ENCODE results near the gene MN1. TPM values are rescaled to one million over a fixed set of nuclear protein-coding genes. Genes with fewer than 3 reads are reported as not detected.

Gene MN1
- polyA plus RNA-seq, 2 of the 4 experiments (the other 2 are of a cell fraction), result 0.59 to 2.4 TPM

DNA sequence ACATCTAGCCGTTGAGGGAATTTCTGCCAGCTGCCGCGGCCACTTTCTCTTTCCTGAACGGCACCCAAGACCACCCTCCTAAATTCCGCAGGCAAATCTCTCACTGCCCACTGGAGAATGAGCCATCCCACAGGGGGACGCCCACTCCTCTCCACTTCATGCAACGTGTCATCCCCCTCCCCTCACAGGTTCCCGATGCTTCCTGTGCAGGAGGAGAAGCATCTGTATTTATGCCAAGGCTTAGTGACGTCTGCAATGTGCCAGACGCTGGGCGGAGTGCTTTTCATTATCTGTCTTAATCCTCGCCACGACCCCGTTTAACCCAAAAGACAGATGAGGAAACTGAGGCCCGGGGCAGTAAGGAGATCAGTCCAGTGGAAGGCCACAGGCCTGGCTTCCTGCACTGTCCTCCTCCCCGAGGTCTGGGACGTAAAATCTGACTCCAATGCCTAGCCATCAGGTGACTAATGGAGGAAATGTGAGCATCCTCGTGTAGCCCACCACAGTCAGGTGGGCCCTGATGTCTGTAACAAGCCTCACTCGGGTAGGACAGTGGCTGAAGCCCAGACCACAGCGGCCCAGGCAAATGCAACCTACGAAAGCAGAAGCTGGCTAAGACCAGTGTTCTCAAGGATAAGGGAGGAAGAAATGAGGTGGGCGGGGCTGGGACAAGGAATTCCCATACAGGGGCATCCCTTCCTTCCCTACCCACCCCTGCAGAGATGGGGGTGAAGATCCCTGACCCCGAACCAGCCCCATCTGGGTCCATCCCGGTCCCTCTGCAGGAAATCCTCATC, 23.1 kb downstream of the MN1 start:
- Histone ChIP-seq H3K27ac (no peak overlapping the region), H3K4me1 (no peaks in the 10 kb centered on the region), H3K4me3 (no peak overlapping the region), H3K9me3 (no peaks in the 10 kb centered on the region), H3K4me2 (no peak overlapping the region)
- ATAC-seq, result no peak
- no peak for FAIRE-seq
- TF ChIP-seq, protein P1, sequence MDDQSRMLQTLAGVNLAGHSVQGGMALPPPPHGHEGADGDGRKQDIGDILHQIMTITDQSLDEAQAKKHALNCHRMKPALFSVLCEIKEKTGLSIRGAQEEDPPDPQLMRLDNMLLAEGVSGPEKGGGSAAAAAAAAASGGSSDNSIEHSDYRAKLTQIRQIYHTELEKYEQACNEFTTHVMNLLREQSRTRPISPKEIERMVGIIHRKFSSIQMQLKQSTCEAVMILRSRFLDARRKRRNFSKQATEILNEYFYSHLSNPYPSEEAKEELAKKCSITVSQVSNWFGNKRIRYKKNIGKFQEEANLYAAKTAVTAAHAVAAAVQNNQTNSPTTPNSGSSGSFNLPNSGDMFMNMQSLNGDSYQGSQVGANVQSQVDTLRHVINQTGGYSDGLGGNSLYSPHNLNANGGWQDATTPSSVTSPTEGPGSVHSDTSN (IDR thresholded peaks at IDR 0.05), result no peak
- TF ChIP-seq KDM5A (IDR thresholded peaks at IDR 0.05), result no peak
- TF ChIP-seq ESRRA (IDR thresholded peaks at IDR 0.05; ENCODE audit: borderline replicate concordance, low read length), result no peak
- no peak for TF ChIP-seq NFE2L2 (conservative IDR thresholded peaks at IDR 0.05; ENCODE audit: low read length)
- no peak for TF ChIP-seq EHF (CRISPR knock-in tag; IDR thresholded peaks at IDR 0.05)
- TF ChIP-seq SREBF2 (IDR thresholded peaks at IDR 0.05), result no peak
- no peak for TF ChIP-seq HOXB13 (CRISPR knock-in tag; IDR thresholded peaks at IDR 0.05; ENCODE audit: low read depth)
- TF ChIP-seq RCOR1 (IDR thresholded peaks at IDR 0.05; ENCODE audit: low read depth, low read length), result no peak
- TF ChIP-seq ZC3H11A (IDR thresholded peaks at IDR 0.05), result no peak
- TF ChIP-seq FOSB (CRISPR knock-in tag; IDR thresholded peaks at IDR 0.05), result no peak
- no peak for TF ChIP-seq RNF2 (IDR thresholded peaks at IDR 0.05; ENCODE audit: borderline replicate concordance, low read depth)
- no peak for TF ChIP-seq GATA3 (IDR thresholded peaks at IDR 0.05; ENCODE audit: borderline replicate concordance)
- no peak for TF ChIP-seq JUN (IDR thresholded peaks at IDR 0.05)
- TF ChIP-seq CHD4 (IDR thresholded peaks at IDR 0.05; ENCODE audit: borderline replicate concordance), result no peak
- TF ChIP-seq HDAC2 (IDR thresholded peaks at IDR 0.05), result no peak
- TF ChIP-seq, protein P2, sequence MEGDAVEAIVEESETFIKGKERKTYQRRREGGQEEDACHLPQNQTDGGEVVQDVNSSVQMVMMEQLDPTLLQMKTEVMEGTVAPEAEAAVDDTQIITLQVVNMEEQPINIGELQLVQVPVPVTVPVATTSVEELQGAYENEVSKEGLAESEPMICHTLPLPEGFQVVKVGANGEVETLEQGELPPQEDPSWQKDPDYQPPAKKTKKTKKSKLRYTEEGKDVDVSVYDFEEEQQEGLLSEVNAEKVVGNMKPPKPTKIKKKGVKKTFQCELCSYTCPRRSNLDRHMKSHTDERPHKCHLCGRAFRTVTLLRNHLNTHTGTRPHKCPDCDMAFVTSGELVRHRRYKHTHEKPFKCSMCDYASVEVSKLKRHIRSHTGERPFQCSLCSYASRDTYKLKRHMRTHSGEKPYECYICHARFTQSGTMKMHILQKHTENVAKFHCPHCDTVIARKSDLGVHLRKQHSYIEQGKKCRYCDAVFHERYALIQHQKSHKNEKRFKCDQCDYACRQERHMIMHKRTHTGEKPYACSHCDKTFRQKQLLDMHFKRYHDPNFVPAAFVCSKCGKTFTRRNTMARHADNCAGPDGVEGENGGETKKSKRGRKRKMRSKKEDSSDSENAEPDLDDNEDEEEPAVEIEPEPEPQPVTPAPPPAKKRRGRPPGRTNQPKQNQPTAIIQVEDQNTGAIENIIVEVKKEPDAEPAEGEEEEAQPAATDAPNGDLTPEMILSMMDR (IDR thresholded peaks at IDR 0.05), result no peak
- TF ChIP-seq POLR2A (IDR thresholded peaks at IDR 0.05; ENCODE audit: low read length), result no peak
- no peak for TF ChIP-seq MYC (IDR thresholded peaks at IDR 0.05; ENCODE audit: borderline replicate concordance, low read length)
- POLR2A ChIA-PET, result no interaction called here
- CTCF ChIA-PET, result interaction anchor here (0.6 to 1.4 kb wide), 3 partner anchors 18 to 1334 kb away, joined by 3 read pairs; no protein-coding TSS in a partner anchor
- DNase-seq (ENCODE audit: low read depth in 1 of 2, low spot score in 1 of 2), result no peak
- WGBS (ENCODE audit: missing lambda C conversion rate), result 76% methylated on average over 21 of the region's 24 CpGs

DNA sequence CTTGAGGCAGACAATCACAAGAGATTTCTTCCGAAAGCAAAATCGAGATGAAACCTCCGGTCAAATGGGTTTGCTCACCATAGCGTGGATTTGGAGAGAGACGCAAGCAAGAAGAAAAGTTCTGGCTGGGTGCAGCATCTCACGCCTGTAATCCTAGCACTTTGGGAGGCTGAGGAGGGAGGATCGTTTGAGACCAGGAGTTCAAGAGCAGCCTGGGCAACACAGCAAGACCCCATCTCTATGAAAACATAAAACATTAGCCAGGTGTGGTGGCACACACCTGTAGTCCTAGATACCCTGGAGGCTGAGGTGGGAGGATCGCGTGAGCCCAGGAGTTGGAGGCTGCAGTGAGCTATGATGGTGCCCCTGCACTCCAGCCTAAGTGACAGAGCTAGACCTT, 24.4 kb downstream of the MN1 start:
- DNase-seq (ENCODE audit: low read depth in 1 of 2, low spot score in 1 of 2), result no peak
- Histone ChIP-seq H3K4me2 (no peak overlapping the region), H3K9me3 (no peaks in the 10 kb centered on the region), H3K4me3 (no peak overlapping the region), H3K27ac (no peak overlapping the region), H3K4me1 (no peaks in the 10 kb centered on the region)
- WGBS (ENCODE audit: missing lambda C conversion rate), result 82% methylated on average over 7 of the region's 9 CpGs
- ChIA-PET POLR2A (no interaction called here), CTCF (no interaction called here)
- FAIRE-seq, result no peak
- TF ChIP-seq, protein P3, sequence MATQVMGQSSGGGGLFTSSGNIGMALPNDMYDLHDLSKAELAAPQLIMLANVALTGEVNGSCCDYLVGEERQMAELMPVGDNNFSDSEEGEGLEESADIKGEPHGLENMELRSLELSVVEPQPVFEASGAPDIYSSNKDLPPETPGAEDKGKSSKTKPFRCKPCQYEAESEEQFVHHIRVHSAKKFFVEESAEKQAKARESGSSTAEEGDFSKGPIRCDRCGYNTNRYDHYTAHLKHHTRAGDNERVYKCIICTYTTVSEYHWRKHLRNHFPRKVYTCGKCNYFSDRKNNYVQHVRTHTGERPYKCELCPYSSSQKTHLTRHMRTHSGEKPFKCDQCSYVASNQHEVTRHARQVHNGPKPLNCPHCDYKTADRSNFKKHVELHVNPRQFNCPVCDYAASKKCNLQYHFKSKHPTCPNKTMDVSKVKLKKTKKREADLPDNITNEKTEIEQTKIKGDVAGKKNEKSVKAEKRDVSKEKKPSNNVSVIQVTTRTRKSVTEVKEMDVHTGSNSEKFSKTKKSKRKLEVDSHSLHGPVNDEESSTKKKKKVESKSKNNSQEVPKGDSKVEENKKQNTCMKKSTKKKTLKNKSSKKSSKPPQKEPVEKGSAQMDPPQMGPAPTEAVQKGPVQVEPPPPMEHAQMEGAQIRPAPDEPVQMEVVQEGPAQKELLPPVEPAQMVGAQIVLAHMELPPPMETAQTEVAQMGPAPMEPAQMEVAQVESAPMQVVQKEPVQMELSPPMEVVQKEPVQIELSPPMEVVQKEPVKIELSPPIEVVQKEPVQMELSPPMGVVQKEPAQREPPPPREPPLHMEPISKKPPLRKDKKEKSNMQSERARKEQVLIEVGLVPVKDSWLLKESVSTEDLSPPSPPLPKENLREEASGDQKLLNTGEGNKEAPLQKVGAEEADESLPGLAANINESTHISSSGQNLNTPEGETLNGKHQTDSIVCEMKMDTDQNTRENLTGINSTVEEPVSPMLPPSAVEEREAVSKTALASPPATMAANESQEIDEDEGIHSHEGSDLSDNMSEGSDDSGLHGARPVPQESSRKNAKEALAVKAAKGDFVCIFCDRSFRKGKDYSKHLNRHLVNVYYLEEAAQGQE (IDR thresholded peaks at IDR 0.05), result no peak
- TF ChIP-seq FOSL2 (IDR thresholded peaks at IDR 0.05) (no peak), FOSL2 (CRISPR knock-in tag; IDR thresholded peaks at IDR 0.05) (no peak), GATA3 (IDR thresholded peaks at IDR 0.05; ENCODE audit: borderline replicate concordance) (no peak)
- no peak for ATAC-seq

Measured in A549 (cell line).